Psoas muscle (tissue), 8 donors: ENCODE data around the gene AMN1. TPM values are rescaled to one million over a fixed set of nuclear protein-coding genes. Genes with fewer than 3 reads are reported as not detected.

Experiments used
- ATAC-seq, 4 donors: fragments of 200-7000 bp; cut with Tn5 transposase; one replicate each; pipeline ENCODE4 v1.9.1; 2020; ENCODE audit warnings: moderate library complexity in 3 of 4, mild to moderate bottlenecking in 2 of 4
- DNase-seq, 2 donors: peaks; one replicate each; pipeline ENCODE4 v3.0.0-alpha.2; 2020
- H3K27ac ChIP-seq: fragments of 200-600 bp; one replicate; pipeline ENCODE4 v1.8.0; 2022
- H3K27me3 ChIP-seq, 3 donors: fragments of 200-600 bp in 1 of 3; one replicate each; pipeline versions ENCODE4 v1.6.1 to v1.8.0; 2013 to 2022; ENCODE audit warnings: low read length in 2 of 3, mild to moderate bottlenecking in 2 of 3, moderate library complexity in 1 of 3; ENCODE audit not compliant: insufficient read depth in 3 of 3
- H3K36me3 ChIP-seq, 2 donors: fragments of 200-600 bp in 1 of 2; one replicate each; pipeline versions ENCODE4 v1.6.1 to v1.8.0; 2013 to 2022; ENCODE audit warnings: low read depth in 1 of 2, mild to moderate bottlenecking in 1 of 2, moderate library complexity in 1 of 2; ENCODE audit not compliant: insufficient read depth in 1 of 2
- H3K4me1 ChIP-seq: fragments of 200-600 bp; one replicate; pipeline ENCODE4 v1.8.0; 2022
- H3K4me3 ChIP-seq: fragments of 200-600 bp; one replicate; pipeline ENCODE4 v1.8.0; 2022; ENCODE audit warnings: mild to moderate bottlenecking
- H3K9me3 ChIP-seq: fragments of 200-600 bp; one replicate; pipeline ENCODE4 v1.8.0; 2022
- CTCF ChIP-seq: fragments of 200-600 bp; IDR thresholded peaks from one replicate; pipeline ENCODE4 v1.8.0; 2022; ENCODE audit warnings: antibody characterized with exemption
- WGBS, 3 donors: extraction: QIAGEN DNeasy Blood & Tissue Kit; methylation state at CpG; one replicate each; pipeline versions ENCODE4 v1.1.6 to v1.1.7; 2013; 5-methylcytosine and 5-hydroxymethylcytosine counted together
- intact Hi-C, 2 donors: fragments of 100-400 bp; cut with DNase I; formaldehyde crosslinking; loops; one replicate each; pipeline versions ENCODE4 v1.11.0 to v1.14.2; 2022
- polyA plus RNA-seq, 3 donors: library from polyadenylated mRNA; stranded (reverse); fragments of 200-250 nt; gene quantifications; one replicate each; pipeline ENCODE4 v1.2.3, GENCODE V29; 2013
- total RNA-seq, 4 donors: library from RNA; stranded (reverse); fragmentation: NEBNext Ultra II Directional in 2 of 4; extraction: Animal tissue kit (Norgen Biotek cat#: 25700) in 2 of 4; gene quantifications; one replicate each; pipeline versions ENCODE4 v1.2.1 to v1.2.4, GENCODE V29; 2021 to 2023
- donor health status: healthy with polysubstance abuse.
- donor health status: DM: no; HTN: no; CAD: no; lungs with moderate emphysema.
- donor health status: Bipolar disorder and iron deficiency.
- donor health status: healthy.
- donor health status: DM: yes; HTN: yes; CAD: no.
- donor health status: DM: no; HTN: no; CAD: no.
- donor health status: DM: no; HTN: no; CAD: no.
- donor health status: DM: yes; HTN: yes; CAD: no.

AMN1 gene
- total and polyA plus RNA-seq, 7 donors: 10.4 to 30.0 (median 13.8) TPM

DNA sequence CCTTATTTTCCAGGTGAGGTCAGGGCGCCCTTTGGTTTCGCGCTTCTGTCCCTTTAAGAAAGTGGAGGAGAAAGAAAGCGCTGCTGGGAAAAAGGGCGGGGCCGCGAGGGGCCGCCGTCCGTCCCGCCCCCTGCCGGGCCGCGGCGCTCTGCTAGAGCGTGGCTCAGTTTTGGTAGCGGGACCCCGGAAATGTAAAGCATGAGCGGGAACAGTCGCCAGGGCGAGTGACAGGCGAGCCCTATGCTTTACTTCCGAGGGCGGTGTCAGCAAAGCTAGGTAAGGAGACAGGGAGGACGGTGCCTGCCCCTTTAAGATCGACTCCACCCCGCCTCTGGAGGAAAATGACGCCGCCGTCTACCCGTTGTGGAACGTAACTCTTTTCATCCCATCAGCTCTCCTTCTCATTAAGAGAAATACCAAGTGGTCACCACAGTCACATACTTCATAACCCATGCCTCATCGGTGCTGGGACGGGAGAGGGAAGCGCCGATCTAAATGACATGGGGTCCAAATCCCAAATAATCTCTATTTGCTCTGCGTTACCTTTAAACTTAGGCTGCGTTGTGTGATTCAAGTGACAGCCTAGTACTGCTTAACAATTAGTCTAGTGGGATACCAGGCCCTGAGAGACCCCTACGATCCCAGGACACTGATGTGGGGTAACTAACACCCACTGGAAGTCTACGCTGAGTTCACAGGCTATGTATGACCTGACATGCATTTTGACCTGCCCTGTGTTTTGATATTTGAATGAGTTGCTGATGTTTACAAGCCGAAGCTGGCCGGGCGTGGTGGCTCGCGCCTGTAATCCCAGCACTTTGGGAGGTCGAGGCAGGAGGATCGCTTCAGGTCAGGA, 69.5 kb downstream of the AMN1 start, which contains the start of gene ETFBKMT:
Gene ETFBKMT (plus strand): TSS at position 602 of the 856 bp plus-strand sequence. CDS start 2,266 bp downstream, outside the sequence.
- peak; percentile 35 for TF ChIP-seq CTCF
- ATAC-seq: peak; percentile 94 to 96 (median 94)
- intact Hi-C loops: loop anchor here (5.0 to 10.0 kb wide), 3 partner anchors 68 to 655 kb away; partner anchors contain the start of genes AMN1 (in 1 of the 2) and RESF1 (in 1 of the 2)
- peak; percentile 84 to 91 for DNase-seq
- Histone ChIP-seq H3K4me1 (peaks cover 4% of the 10 kb centered on the region), H3K4me3 (peak within 1 kb of the TSS; percentile 68), H3K9me3 (no peaks in the 10 kb centered on the region), H3K27me3 (no peaks in the 10 kb centered on the region), H3K27ac (peak within 1 kb of the TSS; percentile 94), H3K36me3 (peaks cover 0 to 21% of the 10 kb centered on the region in 2 donors)
- 0 to 1% (median 1%) methylated on average over 47 of the region's 47 CpGs for WGBS, 3 donors

DNA sequence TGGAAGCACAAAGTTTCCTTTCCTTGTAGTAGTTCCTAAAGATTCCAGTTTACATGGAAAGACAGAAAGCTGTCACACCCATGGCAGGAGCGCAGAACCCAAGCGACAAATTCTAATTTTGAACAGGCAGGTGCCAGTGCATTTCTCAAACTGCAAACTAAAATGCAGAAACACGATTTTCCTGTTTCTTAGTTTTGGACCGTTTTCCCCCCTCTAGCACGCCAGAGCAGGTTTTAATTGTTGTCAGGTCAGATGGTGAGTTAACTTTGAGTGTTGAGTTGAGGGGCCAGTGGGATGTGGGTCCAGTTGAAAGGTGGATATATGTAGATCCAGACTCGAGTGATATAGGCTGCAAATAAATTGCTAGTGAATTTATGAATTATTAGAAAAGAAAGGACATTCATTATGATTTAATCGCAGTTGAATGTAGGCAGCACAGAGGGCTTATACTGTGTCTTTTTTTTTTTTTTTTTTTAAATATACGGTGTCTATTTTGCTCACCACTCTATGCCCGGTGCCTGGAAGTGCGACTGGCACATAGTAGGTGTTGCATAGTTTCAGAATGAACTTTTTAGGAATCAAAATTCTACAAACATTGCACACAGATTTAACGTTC, 70.2 kb downstream of the AMN1 start:
- intact Hi-C loops: loop anchor here (5.0 to 10.0 kb wide), 3 partner anchors 69 to 656 kb away; partner anchors contain the start of genes AMN1 (in 1 of the 2) and RESF1 (in 1 of the 2)
- Histone ChIP-seq H3K27ac (peak overlapping the region; percentile 94), H3K4me3 (peak overlapping the region; percentile 68), H3K9me3 (no peaks in the 10 kb centered on the region), H3K36me3 (peaks cover 0 to 21% of the 10 kb centered on the region in 2 donors), H3K4me1 (peaks cover 4% of the 10 kb centered on the region), H3K27me3 (peaks cover 0 to under 1% (median 0%) of the 10 kb centered on the region in 3 donors)
- 13 to 16% (median 14%) methylated on average over 11 of the region's 11 CpGs for WGBS, 3 donors
- ATAC-seq: peak in 3 of 4 donors; percentile 3 to 7 (median 5)
- TF ChIP-seq CTCF: no peak
- DNase-seq: no peak

DNA sequence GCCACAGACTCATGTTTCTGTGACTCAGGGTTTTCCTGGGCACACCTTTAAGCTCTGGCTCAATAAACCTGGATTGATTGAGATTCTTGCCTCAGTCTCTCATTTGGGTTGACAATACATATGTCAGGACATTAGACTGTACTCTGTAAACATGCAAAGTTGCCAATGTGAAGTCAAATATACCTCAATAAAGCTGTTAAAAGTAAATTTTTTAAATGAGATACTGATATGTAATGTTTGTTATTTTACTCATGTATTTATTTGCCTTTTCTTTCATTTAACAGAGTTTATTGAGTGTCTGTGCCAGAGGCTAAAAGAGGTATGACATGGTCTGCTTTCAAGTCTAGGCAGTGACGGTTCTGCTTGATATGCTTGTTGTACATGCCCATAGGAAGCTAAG, 73.0 kb downstream of the AMN1 start:
- H3K27me3 ChIP-seq: peaks cover 0 to 2% (median 0%) of the 10 kb centered on the region in 3 donors
- no peak for ATAC-seq
- no peak overlapping the region for H3K4me3 ChIP-seq
- intact Hi-C loops: loop anchor here (5.0 to 10.0 kb wide), 3 partner anchors 72 to 659 kb away; partner anchors contain the start of genes AMN1 (in 1 of the 2) and RESF1 (in 1 of the 2)
- TF ChIP-seq CTCF: no peak
- whole genome bisulfite sequencing, 3 donors: 61 to 72% (median 67%) methylated on average over 1 of the region's 1 CpG
- no peaks in the 10 kb centered on the region for H3K36me3 ChIP-seq
- H3K27ac ChIP-seq: no peak overlapping the region
- no peaks in the 10 kb centered on the region for H3K9me3 ChIP-seq
- no peak for DNase-seq
- H3K4me1 ChIP-seq: peaks cover 4% of the 10 kb centered on the region

DNA sequence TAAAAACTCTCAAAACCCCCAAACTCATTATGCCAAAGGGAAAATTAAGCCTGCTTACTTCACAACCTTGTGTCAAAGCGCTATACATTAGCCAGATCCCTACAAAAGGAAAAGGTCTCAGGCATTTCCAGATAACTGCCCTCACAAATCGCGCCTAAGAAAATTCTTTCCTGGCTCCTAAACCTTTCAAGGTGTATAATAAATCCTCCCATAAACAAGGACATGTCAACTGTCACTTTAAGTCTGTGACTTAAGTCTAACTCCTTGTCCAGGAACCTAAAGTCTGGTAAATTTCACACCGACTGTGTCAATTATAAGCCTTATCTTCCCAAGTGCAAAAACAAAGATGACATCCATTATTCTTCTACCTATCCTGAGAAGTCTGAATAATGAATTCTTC, 73.6 kb downstream of the AMN1 start:
- WGBS, 3 donors: 44 to 52% (median 48%) methylated on average over 4 of the region's 4 CpGs
- ATAC-seq: no peak
- H3K4me1 ChIP-seq: peaks cover 2% of the 10 kb centered on the region
- H3K36me3 ChIP-seq: no peaks in the 10 kb centered on the region
- H3K9me3 ChIP-seq: no peaks in the 10 kb centered on the region
- no peak for TF ChIP-seq CTCF
- intact Hi-C loops: loop anchor here (5.0 to 10.0 kb wide), 3 partner anchors 72 to 660 kb away; partner anchors contain the start of genes AMN1 (in 1 of the 2) and RESF1 (in 1 of the 2)
- H3K27ac ChIP-seq: no peak overlapping the region
- DNase-seq: no peak
- H3K27me3 ChIP-seq: peaks cover 0 to 2% (median 0%) of the 10 kb centered on the region in 3 donors
- no peak overlapping the region for H3K4me3 ChIP-seq
